HG03097 (cell line): Measurements from ENCODE around the gene FHOD3.

ENCODE experiments used
- ATAC-seq: cut with Tn5 transposase; IDR thresholded peaks from one replicate; pipeline ENCODE4 v1.9.1; 2021; ENCODE audit not compliant: unreplicated experiment, low FRiP score

The FHOD3 gene

GRCh38 chr18:36295880-36296301 lies 1.6 kb upstream of the FHOD3 start:
- ATAC-seq: no peak

DNA sequence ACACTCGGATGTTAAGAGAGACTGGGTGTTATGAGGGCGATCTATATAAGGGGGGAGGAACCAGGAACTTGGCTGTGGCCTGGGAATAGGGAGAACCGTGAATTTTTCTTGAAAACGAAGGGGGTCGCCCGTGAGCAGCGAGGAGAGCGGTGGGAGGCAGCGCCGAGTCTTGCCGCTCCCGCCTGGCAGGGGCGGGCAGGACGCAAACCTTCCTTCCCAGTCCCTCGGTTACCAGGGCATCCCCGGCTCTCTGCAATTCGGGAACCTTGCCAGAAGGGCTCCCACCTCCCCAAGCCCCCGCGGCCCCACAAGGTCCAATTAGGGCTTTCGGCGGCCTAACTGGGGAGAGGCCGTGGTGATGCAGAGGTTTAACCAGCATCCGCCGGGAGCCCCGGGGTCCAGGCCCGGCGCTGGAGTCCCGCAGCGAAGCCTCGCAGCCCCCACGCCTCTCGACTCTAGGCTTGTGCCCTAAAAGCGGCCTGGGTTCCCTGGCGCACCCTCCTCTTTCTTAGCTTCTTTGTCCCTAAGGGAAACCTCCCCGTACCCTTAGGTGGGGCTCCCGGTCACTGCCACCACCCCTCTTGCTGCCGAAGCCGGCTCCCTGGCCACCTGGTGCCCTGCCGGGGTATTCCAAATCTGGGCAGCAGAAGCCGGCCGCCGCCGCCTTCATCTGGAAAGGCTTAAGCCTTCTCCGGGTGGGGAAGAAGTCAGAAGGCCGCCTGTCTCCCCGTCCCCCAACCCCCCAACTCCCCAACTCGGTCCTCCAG lies 680 bp upstream of the FHOD3 start:
- ATAC-seq: peak; percentile 20

- ATAC-seq: no peak
These were observed 721 bp downstream of the FHOD3 start for GRCh38 chr18:36298126-36298741.

GRCh38 chr18:36299015-36299414 lies 1.5 kb downstream of the FHOD3 start:
- no peak for ATAC-seq

DNA sequence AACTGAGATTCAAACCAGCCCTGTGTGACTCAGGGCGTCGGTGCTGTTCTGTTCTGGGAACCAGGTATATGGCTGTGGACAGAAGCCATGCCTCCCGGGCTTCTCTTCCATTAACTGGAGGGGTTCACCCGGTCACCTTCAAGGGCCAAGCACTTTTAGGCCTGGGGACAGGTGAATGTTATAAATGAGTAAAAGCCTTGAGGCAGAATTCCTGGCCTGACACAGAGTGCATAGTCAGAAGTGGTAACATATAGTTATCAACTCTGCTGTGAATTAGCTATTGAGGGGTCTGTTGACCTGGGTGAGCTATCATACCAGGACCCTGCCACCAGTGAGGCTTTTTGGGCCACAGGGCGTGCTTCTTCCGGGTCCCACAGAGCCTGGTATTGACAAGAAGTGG lies 2.7 kb downstream of the FHOD3 start:
- ATAC-seq: no peak

GRCh38 chr18:36301884-36302283 lies 4.4 kb downstream of the FHOD3 start:
- no peak for ATAC-seq

DNA sequence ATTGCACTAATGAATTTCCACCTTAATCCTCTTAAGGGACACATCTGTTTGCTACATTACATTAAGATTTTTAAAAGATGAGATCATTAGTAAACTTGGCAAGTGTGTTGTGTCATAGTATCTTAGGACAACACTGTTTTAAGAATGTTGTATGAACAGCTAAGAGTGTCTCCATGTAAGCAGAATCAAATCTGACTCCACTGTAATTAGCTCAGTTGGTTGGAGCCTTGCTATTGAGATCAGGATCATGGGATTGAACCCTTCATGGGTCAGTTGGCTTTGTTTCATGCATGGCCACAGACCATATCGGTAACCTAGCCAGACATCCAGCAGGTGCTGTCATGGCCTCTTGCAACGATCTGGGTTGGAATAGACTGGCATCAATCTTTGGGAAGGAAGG lies 5.2 kb downstream of the FHOD3 start:
- no peak for ATAC-seq

DNA sequence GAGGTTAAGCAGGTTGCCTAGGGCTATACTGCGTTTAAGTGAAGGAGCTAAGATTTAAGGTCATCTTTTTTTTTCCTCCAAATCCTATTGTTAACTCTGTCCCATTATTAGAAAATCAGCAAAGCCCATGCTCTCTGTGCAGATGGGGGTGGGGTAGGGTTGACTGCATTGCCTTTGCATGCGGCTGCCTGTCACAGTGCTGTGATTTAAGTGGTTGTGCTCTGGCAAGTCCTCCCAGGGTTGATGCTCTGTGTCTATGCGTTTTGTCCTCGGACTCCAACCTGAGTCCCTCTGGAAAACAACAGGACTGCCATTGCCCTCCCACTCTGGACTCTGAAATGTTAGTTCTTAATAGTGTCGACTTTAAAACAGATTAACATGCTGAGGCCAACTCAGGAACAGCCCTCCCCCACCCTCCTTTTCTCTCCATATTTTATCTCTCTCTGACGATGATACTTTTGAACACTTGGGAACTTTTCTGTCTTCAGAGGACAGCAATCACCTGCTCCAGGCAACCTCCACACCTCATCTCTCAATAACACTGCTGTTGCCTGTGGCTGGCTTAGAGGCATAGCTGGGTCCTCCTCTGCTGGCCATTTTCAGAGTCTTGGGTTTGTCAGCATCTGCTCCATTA lies 5.8 kb downstream of the FHOD3 start:
- no peak for ATAC-seq

DNA sequence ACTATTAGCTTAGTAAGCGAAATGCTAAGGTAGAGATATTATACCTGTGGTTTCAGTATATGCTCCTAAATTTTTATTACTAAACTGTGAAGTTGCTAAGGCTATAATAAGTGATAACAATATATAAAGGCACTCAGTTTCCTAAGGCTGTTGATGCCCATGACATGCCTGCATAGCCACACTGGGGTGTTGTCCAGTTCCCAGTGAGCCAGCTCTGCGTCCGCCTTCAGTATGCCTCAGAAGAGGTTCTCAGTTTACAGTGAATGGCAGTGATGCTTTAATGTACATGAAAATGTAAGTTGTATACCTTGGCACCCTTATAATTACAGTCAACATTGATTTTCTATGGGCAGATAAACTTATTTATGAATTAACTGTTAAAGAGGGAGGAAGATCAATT lies 7.2 kb downstream of the FHOD3 start:
- ATAC-seq: no peak

DNA sequence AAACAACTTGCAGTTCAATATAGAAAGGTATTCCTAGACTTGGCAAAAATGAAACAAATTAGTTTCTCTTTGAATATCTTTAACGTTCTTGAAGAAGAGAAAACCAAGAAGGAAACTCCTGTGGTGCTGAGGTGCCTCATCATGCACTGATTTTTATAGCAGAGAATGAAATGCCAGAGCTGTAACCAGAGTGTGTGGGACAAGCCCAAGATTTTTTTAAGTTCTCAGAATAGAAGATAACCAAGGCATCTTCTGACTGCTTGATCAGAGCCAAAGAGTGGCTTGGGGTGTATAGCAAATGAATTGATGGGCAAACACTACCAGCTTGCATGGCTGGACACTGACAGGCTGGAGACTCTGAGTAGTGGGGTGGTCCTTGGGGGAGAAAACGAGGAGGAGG lies 7.9 kb downstream of the FHOD3 start:
- no peak for ATAC-seq

- ATAC-seq: no peak
These were observed 10.0 kb downstream of the FHOD3 start for GRCh38 chr18:36307513-36307912.

DNA sequence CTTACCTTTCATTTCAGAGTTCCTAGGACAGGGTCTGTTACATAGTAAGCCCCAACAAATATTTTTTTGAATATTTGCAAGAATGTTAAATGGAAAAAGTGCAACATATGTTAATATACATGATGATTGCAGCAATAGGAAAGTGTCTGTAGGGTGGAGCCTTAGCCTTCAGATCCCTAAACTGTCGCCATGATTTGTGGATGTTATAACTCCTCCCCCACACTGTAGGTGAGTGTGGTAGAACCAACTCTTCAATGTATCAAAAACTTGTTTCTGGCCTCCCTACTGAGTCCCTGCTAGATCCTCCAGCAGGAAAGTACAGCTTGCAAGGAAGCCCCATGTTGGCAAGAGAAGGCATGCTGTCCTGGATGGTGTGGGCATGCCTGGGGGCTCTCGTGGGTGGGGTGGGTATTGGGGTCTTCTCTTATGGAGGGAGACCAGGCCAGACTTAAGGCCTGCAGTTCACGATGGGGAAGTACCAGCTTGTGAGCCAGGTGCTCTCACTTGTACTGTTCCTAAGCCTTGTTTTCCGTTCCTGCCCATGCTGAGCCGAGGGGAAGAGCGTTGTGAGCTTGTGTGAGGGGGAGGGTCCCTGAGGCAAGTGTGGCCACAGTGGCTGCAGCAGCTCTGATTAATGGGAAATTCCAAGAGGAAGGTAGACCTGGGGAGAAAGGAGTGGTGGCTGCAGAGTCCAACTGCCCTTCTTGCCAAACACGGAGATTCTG lies 11.4 kb downstream of the FHOD3 start:
- ATAC-seq: no peak

DNA sequence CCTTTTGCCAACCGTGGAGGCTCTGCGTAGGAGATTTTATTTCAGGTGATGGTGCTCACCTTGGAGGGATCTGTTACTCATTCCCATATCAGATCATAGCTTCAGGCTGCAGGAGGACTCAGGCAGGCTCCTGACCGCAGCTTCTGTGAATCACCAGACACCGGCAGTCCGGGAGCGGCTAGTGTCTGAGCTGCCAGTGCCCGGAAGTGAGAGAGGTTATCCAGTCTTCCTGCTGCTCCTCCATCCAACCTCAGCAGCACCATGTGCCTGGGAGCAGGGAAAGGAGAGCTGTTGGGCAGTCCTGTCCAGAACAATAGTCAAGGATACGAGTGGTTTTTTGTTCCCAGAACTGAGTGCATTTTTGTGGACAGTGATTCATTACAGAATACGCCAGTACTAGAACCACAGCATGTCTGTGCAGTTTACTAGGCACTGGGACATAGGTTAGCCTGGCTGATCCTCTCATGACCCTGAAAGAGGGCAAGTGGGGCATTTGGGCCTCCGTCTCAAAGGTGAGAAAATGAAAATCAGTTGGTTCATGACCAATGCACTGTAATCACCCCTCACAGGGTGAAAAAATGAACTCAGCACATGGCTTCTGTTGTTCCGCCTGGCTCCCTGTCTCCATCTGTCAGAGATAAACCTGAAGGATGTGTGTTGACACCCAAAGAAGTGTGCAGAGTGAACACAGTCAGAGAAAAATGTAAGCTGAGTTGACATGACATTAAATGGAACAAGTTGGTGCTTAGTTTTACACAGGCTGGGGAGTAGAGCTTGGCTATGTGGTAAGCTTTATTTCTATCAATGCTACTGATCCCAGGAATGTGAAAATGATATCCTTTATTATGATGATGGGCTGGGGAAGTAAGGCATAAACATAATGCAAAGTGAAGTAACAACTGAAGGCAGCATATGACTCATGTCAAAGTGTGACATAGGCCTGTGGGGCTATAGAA lies 12.2 kb downstream of the FHOD3 start:
- ATAC-seq: no peak

DNA sequence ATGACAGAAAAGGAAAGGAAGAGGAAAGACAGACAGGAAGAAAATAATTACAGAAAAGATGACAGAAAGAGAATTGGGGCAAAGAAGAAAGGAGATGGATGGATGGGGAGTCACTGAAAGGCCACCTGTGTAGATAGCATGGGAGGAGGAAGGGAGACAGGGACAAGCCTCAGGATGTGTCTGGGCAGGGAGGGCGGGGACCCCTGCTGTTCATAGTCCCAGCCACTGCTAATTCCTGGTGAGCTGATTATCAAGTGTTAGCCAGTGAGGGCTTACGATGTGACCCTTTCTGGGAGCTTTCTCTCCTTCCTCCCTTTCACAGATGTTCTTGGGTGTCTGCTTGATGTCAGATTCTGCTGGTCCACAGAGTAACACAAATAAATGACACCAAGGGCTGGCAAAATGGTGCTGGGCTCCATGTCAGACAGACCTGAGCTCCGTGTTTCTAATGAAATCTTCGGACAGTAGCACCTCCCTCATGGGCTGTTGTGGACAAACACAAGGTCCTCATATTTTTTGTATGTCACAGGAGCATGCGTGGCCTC lies 13.6 kb downstream of the FHOD3 start:
- no peak for ATAC-seq

DNA sequence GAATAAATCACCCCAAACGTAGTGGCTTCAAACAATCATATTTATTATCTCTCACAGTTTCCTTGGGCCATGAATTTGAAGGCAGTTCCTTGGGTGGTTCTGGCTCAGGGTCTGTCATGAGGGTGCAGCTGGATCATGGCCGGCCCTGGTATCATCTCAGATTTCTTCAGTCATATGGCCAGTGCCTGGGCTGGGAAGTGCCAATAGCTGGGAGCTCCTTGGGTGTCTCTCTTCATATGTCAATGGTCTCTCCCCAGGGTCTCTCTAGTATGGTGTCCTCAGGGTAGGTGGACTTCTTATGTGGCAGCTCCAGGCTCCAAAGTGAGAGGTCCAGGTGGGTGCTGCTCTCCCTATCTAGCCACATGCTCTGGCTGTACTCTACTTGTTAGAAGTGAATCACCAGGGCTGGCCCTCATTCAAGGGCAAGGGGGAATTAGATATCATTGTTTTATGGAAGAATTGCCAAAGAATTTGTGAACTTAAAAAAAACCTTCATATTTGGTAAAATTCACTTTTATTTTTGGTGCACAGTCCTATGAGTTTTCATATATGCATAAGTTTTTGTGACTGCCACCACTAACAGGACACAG lies 15.4 kb downstream of the FHOD3 start:
- no peak for ATAC-seq

- ATAC-seq: no peak
These were observed 16.6 kb downstream of the FHOD3 start for GRCh38 chr18:36314098-36314497.

GRCh38 chr18:36314754-36315153 lies 17.2 kb downstream of the FHOD3 start:
- ATAC-seq: no peak

DNA sequence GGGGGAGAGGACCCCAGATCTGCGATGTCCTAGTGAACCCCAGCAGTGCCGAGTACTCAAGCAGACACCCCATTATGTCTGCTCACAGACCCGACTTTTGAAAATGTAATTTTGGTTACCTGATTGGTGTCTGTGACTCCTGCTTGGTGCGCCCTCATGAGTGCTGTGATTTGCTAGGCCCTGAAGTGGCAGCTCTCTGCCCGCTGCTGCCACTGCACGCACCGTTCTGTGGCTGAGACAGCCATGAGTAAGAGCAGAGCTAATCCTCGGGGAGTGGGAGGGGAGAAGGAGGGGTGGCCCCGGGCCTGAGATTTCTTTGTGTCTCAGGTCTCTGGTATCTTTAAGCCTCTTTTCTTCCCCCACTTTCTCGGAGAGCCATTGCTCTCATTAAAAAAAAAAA lies 18.2 kb downstream of the FHOD3 start:
- no peak for ATAC-seq

DNA sequence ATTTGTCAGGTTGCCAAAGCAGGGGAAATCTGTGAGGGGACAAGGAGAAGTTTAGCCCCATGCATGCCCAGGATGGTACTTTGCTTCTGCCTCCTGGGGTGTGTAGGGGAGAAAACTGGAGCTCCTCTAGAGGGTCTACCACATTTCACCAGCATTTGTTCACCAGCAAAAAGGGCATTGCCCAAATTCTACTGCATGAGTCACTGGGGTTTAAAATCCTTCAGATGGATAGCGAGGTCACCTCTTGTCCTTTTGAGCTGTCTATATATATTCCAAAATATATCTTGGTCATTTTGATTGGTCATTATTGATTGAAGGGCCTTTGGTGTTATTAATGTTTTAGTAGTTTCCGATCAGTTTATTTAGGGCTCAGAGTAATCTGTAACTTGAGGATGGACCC lies 18.7 kb downstream of the FHOD3 start:
- ATAC-seq: no peak
